GM21423 (cell line): Measurements from ENCODE around the gene PLXDC1.
"Not testable (repeated sequence)": the region's sequence is repeated elsewhere in the genome, so short reads cannot be mapped to it uniquely, and the experiment has no call there.

Source experiments
- ATAC-seq: cut with Tn5 transposase; IDR thresholded peaks from one replicate; pipeline ENCODE4 v1.9.1; 2021; ENCODE audit warnings: mild to moderate bottlenecking, moderate library complexity; ENCODE audit not compliant: unreplicated experiment

The PLXDC1 gene

GRCh38 chr17:39183045-39183444 is 31.6 kb upstream of the PLXDC1 start:
- ATAC-seq = no peak

- ATAC-seq = no peak
Observed at GRCh38 chr17:39181303-39181702, 29.9 kb upstream of the PLXDC1 start.

- no peak for ATAC-seq
Observed at GRCh38 chr17:39178536-39178935, 27.1 kb upstream of the PLXDC1 start.

- ATAC-seq = no peak
Observed at GRCh38 chr17:39177256-39177655, 25.8 kb upstream of the PLXDC1 start.

- no peak for ATAC-seq
Observed at GRCh38 chr17:39175695-39176093, 24.3 kb upstream of the PLXDC1 start.

GRCh38 chr17:39174920-39175694 is 23.7 kb upstream of the PLXDC1 start:
- ATAC-seq = no peak

GRCh38 chr17:39173526-39174274 is 22.3 kb upstream of the PLXDC1 start:
- ATAC-seq = no peak

- no peak for ATAC-seq
Observed at GRCh38 chr17:39173080-39173479, 21.6 kb upstream of the PLXDC1 start.

GRCh38 chr17:39171933-39172332 is 20.5 kb upstream of the PLXDC1 start:
- no peak for ATAC-seq

GRCh38 chr17:39170558-39170957 is 19.1 kb upstream of the PLXDC1 start:
- no peak for ATAC-seq

- ATAC-seq = no peak
Observed at GRCh38 chr17:39170109-39170508, 18.7 kb upstream of the PLXDC1 start.

- ATAC-seq = no peak
Observed at GRCh38 chr17:39169518-39169917, 18.1 kb upstream of the PLXDC1 start.

- no peak for ATAC-seq
Observed at GRCh38 chr17:39169101-39169500, 17.7 kb upstream of the PLXDC1 start.

- ATAC-seq = not testable (repeated sequence)
Observed at GRCh38 chr17:39168503-39168902, 17.1 kb upstream of the PLXDC1 start.

- no peak for ATAC-seq
Observed at GRCh38 chr17:39167476-39167875, 16.0 kb upstream of the PLXDC1 start.

GRCh38 chr17:39166437-39167335 is 15.2 kb upstream of the PLXDC1 start:
- no peak for ATAC-seq

GRCh38 chr17:39165841-39166349 is 14.5 kb upstream of the PLXDC1 start, which contains the start of gene ARL5C:
Gene ARL5C (minus strand): TSS chr17:39166161. CDS start chr17:39165760, 401 bp downstream.
- no peak for ATAC-seq

GRCh38 chr17:39165178-39165840 is 13.9 kb upstream of the PLXDC1 start:
- ATAC-seq = no peak

- ATAC-seq = peak; percentile 77
Observed at GRCh38 chr17:39164675-39165143, 13.3 kb upstream of the PLXDC1 start.

GRCh38 chr17:39161962-39162361 is 10.5 kb upstream of the PLXDC1 start:
- ATAC-seq = no peak
